BLaER1 (cell line): ENCODE data around the gene P3R3URF.
"Not testable (repeated sequence)": the region's sequence is repeated elsewhere in the genome, so short reads cannot be mapped to it uniquely, and the experiment has no call there.

Experiments used
- H3K27ac ChIP-seq: shearing (Covaris generic); formaldehyde crosslinking; 2 replicates; pipeline ENCODE4 v1.8.1; 2022
- H3K27me3 ChIP-seq: shearing (Covaris generic); formaldehyde crosslinking; 2 replicates; pipeline ENCODE4 v1.8.1; 2022
- H3K36me3 ChIP-seq: shearing (Covaris generic); formaldehyde crosslinking; 2 replicates; pipeline ENCODE4 v1.8.1; 2022
- H3K4me1 ChIP-seq: shearing (Covaris generic); formaldehyde crosslinking; 2 replicates; pipeline ENCODE4 v1.8.1; 2022
- H3K4me2 ChIP-seq: shearing (Covaris generic); formaldehyde crosslinking; 2 replicates; pipeline ENCODE4 v1.8.1; 2022
- H3K4me3 ChIP-seq: shearing (Covaris generic); formaldehyde crosslinking; 2 replicates; pipeline ENCODE4 v1.8.1; 2022
- H3K9ac ChIP-seq: shearing (Covaris generic); formaldehyde crosslinking; 2 replicates; pipeline ENCODE4 v1.8.1; 2022
- H3K9me3 ChIP-seq: shearing (Covaris generic); formaldehyde crosslinking; 2 replicates; pipeline ENCODE4 v1.8.1; 2022
- H4K20me1 ChIP-seq: shearing (Covaris generic); formaldehyde crosslinking; 2 replicates; pipeline ENCODE4 v1.8.1; 2022
- Cebpa-rat ChIP-seq: shearing (Covaris generic); IDR thresholded peaks from 2 replicates; pipeline ENCODE4 v1.8.1; 2022

Gene P3R3URF

GRCh38 chr1:46176211-46176865 lies at the start of gene P3R3URF:
Gene P3R3URF, minus strand, starts transcription at chr1:46176488. Its CDS starts 17 bp downstream, at chr1:46176471.
- peaks cover 48% of the 10 kb centered on the region for H3K4me1 ChIP-seq

GRCh38 chr1:46224966-46225365 lies 48.7 kb upstream of the P3R3URF start:
- peaks cover 4% of the 10 kb centered on the region; the same call in 1 of the 2 replicates for H3K4me1 ChIP-seq
- no peak overlapping the region for H3K4me3 ChIP-seq
- H3K27me3 ChIP-seq: no peaks in the 10 kb centered on the region
- no peak overlapping the region for H3K4me2 ChIP-seq
- H3K9ac ChIP-seq: no peak overlapping the region; the same call in 1 of the 2 replicates
- TF ChIP-seq Cebpa-rat: no peak
- no peaks in the 10 kb centered on the region for H4K20me1 ChIP-seq
- H3K9me3 ChIP-seq: no peaks in the 10 kb centered on the region
- H3K27ac ChIP-seq: no peak overlapping the region
- no peaks in the 10 kb centered on the region for H3K36me3 ChIP-seq

More at GRCh38 chr1:46176211-46176865, at the start of gene P3R3URF:
- Histone ChIP-seq H3K27ac (no peak within 1 kb of the TSS), H3K9me3 (no peaks in the 10 kb centered on the region), H3K9ac (no peak within 1 kb of the TSS), H3K4me2 (peak within 1 kb of the TSS; percentile 43), H3K4me3 (no peak within 1 kb of the TSS), H3K27me3 (no peaks in the 10 kb centered on the region), H3K36me3 (no peaks in the 10 kb centered on the region), H4K20me1 (no peaks in the 10 kb centered on the region)
- TF ChIP-seq Cebpa-rat: no peak

GRCh38 chr1:46223472-46223943 lies 47.2 kb upstream of the P3R3URF start:
- Histone ChIP-seq H3K9ac (no peak overlapping the region), H3K4me1 (peaks cover 4% of the 10 kb centered on the region; the same call in 1 of the 2 replicates), H3K27ac (no peak overlapping the region), H3K36me3 (no peaks in the 10 kb centered on the region), H4K20me1 (no peaks in the 10 kb centered on the region), H3K4me2 (no peak overlapping the region), H3K9me3 (no peaks in the 10 kb centered on the region), H3K4me3 (no peak overlapping the region), H3K27me3 (no peaks in the 10 kb centered on the region)
- TF ChIP-seq Cebpa-rat: no peak

- H3K4me1 ChIP-seq, H3K4me3 ChIP-seq, H3K27ac ChIP-seq, H3K4me2 ChIP-seq, H3K9me3 ChIP-seq, H3K36me3 ChIP-seq, H4K20me1 ChIP-seq, H3K27me3 ChIP-seq, H3K9ac ChIP-seq: not testable (repeated sequence)
These were observed 46.8 kb upstream of the P3R3URF start for GRCh38 chr1:46223055-46223454.

GRCh38 chr1:46221749-46222148 lies 45.5 kb upstream of the P3R3URF start:
- H3K9me3 ChIP-seq: no peaks in the 10 kb centered on the region
- no peak overlapping the region for H3K4me3 ChIP-seq
- H3K4me1 ChIP-seq: peaks cover 4% of the 10 kb centered on the region; the same call in 1 of the 2 replicates
- no peak overlapping the region for H3K4me2 ChIP-seq
- no peaks in the 10 kb centered on the region for H4K20me1 ChIP-seq
- no peak overlapping the region for H3K9ac ChIP-seq
- H3K27me3 ChIP-seq: no peaks in the 10 kb centered on the region
- H3K36me3 ChIP-seq: no peaks in the 10 kb centered on the region
- H3K27ac ChIP-seq: no peak overlapping the region
- TF ChIP-seq Cebpa-rat: no peak

- H3K9ac ChIP-seq: no peak overlapping the region
- no peak overlapping the region for H3K4me3 ChIP-seq
- H3K27ac ChIP-seq: no peak overlapping the region
- H3K4me1 ChIP-seq: peaks cover 4% of the 10 kb centered on the region; the same call in 1 of the 2 replicates
- H3K27me3 ChIP-seq: no peaks in the 10 kb centered on the region
- no peaks in the 10 kb centered on the region for H4K20me1 ChIP-seq
- no peaks in the 10 kb centered on the region for H3K9me3 ChIP-seq
- TF ChIP-seq Cebpa-rat: no peak
- H3K36me3 ChIP-seq: no peaks in the 10 kb centered on the region
- H3K4me2 ChIP-seq: no peak overlapping the region
These were observed 44.5 kb upstream of the P3R3URF start for GRCh38 chr1:46220808-46221207.

- Histone ChIP-seq H3K27me3 (no peaks in the 10 kb centered on the region), H3K4me1 (peaks cover 4% of the 10 kb centered on the region; the same call in 1 of the 2 replicates), H4K20me1 (no peaks in the 10 kb centered on the region), H3K4me2 (no peak overlapping the region), H3K36me3 (no peaks in the 10 kb centered on the region), H3K9me3 (no peaks in the 10 kb centered on the region), H3K27ac (no peak overlapping the region), H3K9ac (no peak overlapping the region), H3K4me3 (no peak overlapping the region)
- no peak for TF ChIP-seq Cebpa-rat
These were observed 43.5 kb upstream of the P3R3URF start for GRCh38 chr1:46219551-46220520.

- no peaks in the 10 kb centered on the region for H4K20me1 ChIP-seq
- H3K9me3 ChIP-seq: no peaks in the 10 kb centered on the region
- H3K9ac ChIP-seq: no peak overlapping the region
- TF ChIP-seq Cebpa-rat: no peak
- H3K36me3 ChIP-seq: no peaks in the 10 kb centered on the region
- H3K27ac ChIP-seq: no peak overlapping the region
- H3K4me3 ChIP-seq: no peak overlapping the region
- no peaks in the 10 kb centered on the region for H3K27me3 ChIP-seq
- H3K4me1 ChIP-seq: peaks cover 4% of the 10 kb centered on the region; the same call in 1 of the 2 replicates
- H3K4me2 ChIP-seq: no peak overlapping the region
These were observed 42.2 kb upstream of the P3R3URF start for GRCh38 chr1:46218443-46218842.

GRCh38 chr1:46215504-46215903 lies 39.2 kb upstream of the P3R3URF start:
- Histone ChIP-seq H3K36me3 (no peaks in the 10 kb centered on the region), H3K9me3 (no peaks in the 10 kb centered on the region), H4K20me1 (no peaks in the 10 kb centered on the region), H3K27me3 (no peaks in the 10 kb centered on the region), H3K4me2 (no peak overlapping the region), H3K4me3 (no peak overlapping the region), H3K9ac (no peak overlapping the region), H3K4me1 (no peaks in the 10 kb centered on the region), H3K27ac (no peak overlapping the region)
- TF ChIP-seq Cebpa-rat: no peak

- H3K4me2 ChIP-seq: no peak overlapping the region
- H3K4me1 ChIP-seq: peaks cover 15% of the 10 kb centered on the region
- no peaks in the 10 kb centered on the region for H3K27me3 ChIP-seq
- no peaks in the 10 kb centered on the region for H3K9me3 ChIP-seq
- no peak for TF ChIP-seq Cebpa-rat
- H3K27ac ChIP-seq: no peak overlapping the region
- H3K9ac ChIP-seq: no peak overlapping the region
- H3K4me3 ChIP-seq: no peak overlapping the region
- H4K20me1 ChIP-seq: no peaks in the 10 kb centered on the region
- H3K36me3 ChIP-seq: no peaks in the 10 kb centered on the region
These were observed 34.8 kb upstream of the P3R3URF start for GRCh38 chr1:46211051-46211450.
